IMR-90 (cell line): ENCODE data around the gene KRT28. TPM values are rescaled to one million over a fixed set of nuclear protein-coding genes. Genes with fewer than 3 reads are reported as not detected.

Experiments used
- ATAC-seq: fragments of 200-7000 bp; cut with Tn5 transposase; 2 replicates; pipeline ENCODE4 v1.9.1; 2020; ENCODE audit warnings: low read depth, mild to moderate bottlenecking, moderate library complexity
- BruUV-seq: library from RNA; stranded (reverse); fragments of 400-500 nt; replicated peaks from 2 replicates; lab custom pipeline; 2021; lab: Mats Ljungman, UMichigan
- CTCF ChIA-PET: fragments of 300-600 bp; formaldehyde crosslinking; extraction: SDS; loops from one replicate; lab custom pipeline; 2021; ENCODE audit warnings: antibody characterized with exemption; lab: Yijun Ruan, JAX
- POLR2A ChIA-PET: fragments of 300-600 bp; sonication (Branson Sonifier 250); formaldehyde crosslinking; loops from one replicate; lab custom pipeline; 2022; ENCODE audit warnings: antibody characterized with exemption; ENCODE audit not compliant: unreplicated experiment; lab: Charles Lee
- DNase-seq: peaks from one replicate; pipeline ENCODE4 v3.0.0; 2013
- H2AFZ ChIP-seq: replicated peaks from 2 replicates; pipeline ENCODE3; 2013; ENCODE audit warnings: low read length, mild to moderate bottlenecking; ENCODE audit not compliant: poor library complexity
- H2AK5ac ChIP-seq: 2 replicates; pipeline ENCODE4 v1.6.1; 2013; ENCODE audit warnings: low read depth, low read length, inconsistent platforms
- H2AK9ac ChIP-seq: replicated peaks from 2 replicates; pipeline ENCODE3; 2013; ENCODE audit warnings: mild to moderate bottlenecking, low read depth, low read length, moderate library complexity; ENCODE audit not compliant: poor library complexity
- H2BK120ac ChIP-seq: 2 replicates; pipeline ENCODE4 v1.6.1; 2013; ENCODE audit warnings: low read depth, low read length, inconsistent platforms
- H2BK15ac ChIP-seq: 3 replicates; pipeline ENCODE4 v1.6.1; 2013; ENCODE audit warnings: low read depth, low read length, inconsistent platforms
- H2BK20ac ChIP-seq: 2 replicates; pipeline ENCODE4 v1.6.1; 2013; ENCODE audit warnings: low read depth, mild to moderate bottlenecking, inconsistent platforms, low read length, moderate library complexity
- H2BK5ac ChIP-seq: 2 replicates; pipeline ENCODE4 v1.6.1; 2013; ENCODE audit warnings: mild to moderate bottlenecking, low read depth, low read length, inconsistent platforms; ENCODE audit not compliant: poor library complexity, severe bottlenecking
- H3K14ac ChIP-seq: replicated peaks from 2 replicates; pipeline ENCODE4 v1.6.1; 2013; ENCODE audit warnings: low read depth, low read length, inconsistent platforms
- H3K18ac ChIP-seq: 2 replicates; pipeline ENCODE4 v1.6.1; 2013; ENCODE audit warnings: low read depth, low read length, control low read depth
- H3K23ac ChIP-seq: 2 replicates; pipeline ENCODE4 v1.6.1; 2013; ENCODE audit warnings: low read depth, low read length, inconsistent platforms
- H3K27ac ChIP-seq: 2 replicates; pipeline ENCODE4 v1.5.1; 2013; ENCODE audit warnings: mild to moderate bottlenecking, control low read depth, low read length; ENCODE audit not compliant: insufficient read depth
- H3K27me3 ChIP-seq: 2 replicates; pipeline ENCODE4 v1.6.1; 2013; ENCODE audit warnings: low read length; ENCODE audit not compliant: control insufficient read depth, insufficient read depth
- H3K36me3 ChIP-seq: 2 replicates; pipeline ENCODE4 v1.6.1; 2013; ENCODE audit warnings: low read length, mixed read lengths; ENCODE audit not compliant: control insufficient read depth, insufficient read depth
- H3K4ac ChIP-seq: 2 replicates; pipeline ENCODE4 v1.6.1; 2013; ENCODE audit warnings: low read depth, low read length, inconsistent platforms
- H3K4me1 ChIP-seq: 2 replicates; pipeline ENCODE4 v1.6.1; 2013; ENCODE audit warnings: low read length, mixed read lengths; ENCODE audit not compliant: control insufficient read depth, insufficient read depth
- H3K4me2 ChIP-seq: 2 replicates; pipeline ENCODE4 v1.6.1; 2013; ENCODE audit warnings: low read depth, mild to moderate bottlenecking, control low read depth, low read length, moderate library complexity
- H3K4me3 ChIP-seq: 2 replicates; pipeline ENCODE4 v1.5.1; 2013; ENCODE audit warnings: low read depth, mild to moderate bottlenecking, control low read depth, low read length, moderate library complexity; ENCODE audit not compliant: insufficient read depth
- H3K56ac ChIP-seq: 2 replicates; pipeline ENCODE4 v1.6.1; 2013; ENCODE audit warnings: low read length, inconsistent platforms; ENCODE audit not compliant: insufficient read depth; ENCODE audit errors: extremely low read depth
- H3K79me1 ChIP-seq, 2 experiments: 2 replicates each; pipeline ENCODE4 v1.6.1; 2013; ENCODE audit warnings: low read length in 2 of 2, inconsistent platforms in 1 of 2, low read depth in 1 of 2
- H3K9ac ChIP-seq: 2 replicates; pipeline ENCODE4 v1.6.1; 2013; ENCODE audit warnings: low read depth, low read length, control low read depth
- H3K9me1 ChIP-seq: 2 replicates; pipeline ENCODE4 v1.6.1; 2013; ENCODE audit warnings: low read length, inconsistent platforms; ENCODE audit not compliant: insufficient read depth
- H3K9me3 ChIP-seq: 2 replicates; pipeline ENCODE4 v1.6.1; 2013; ENCODE audit warnings: low read length; ENCODE audit not compliant: control insufficient read depth, insufficient read depth
- H4K20me1 ChIP-seq: 2 replicates; pipeline ENCODE4 v1.6.1; 2013; ENCODE audit warnings: low read length, inconsistent platforms; ENCODE audit not compliant: insufficient read depth
- H4K5ac ChIP-seq: 2 replicates; pipeline ENCODE4 v1.6.1; 2013; ENCODE audit warnings: mild to moderate bottlenecking, low read depth, low read length, control low read depth
- H4K8ac ChIP-seq, 2 experiments: 2 replicates each; pipeline ENCODE4 v1.6.1; 2013; ENCODE audit warnings: low read depth in 2 of 2, low read length in 2 of 2, control low read depth in 1 of 2, inconsistent platforms in 1 of 2
- H4K91ac ChIP-seq: 2 replicates; pipeline ENCODE4 v1.6.1; 2013; ENCODE audit warnings: low read depth, low read length, inconsistent platforms; ENCODE audit not compliant: insufficient read depth
- BHLHE40 ChIP-seq: fragments of 150-350 bp; IDR thresholded peaks from 2 replicates; pipeline ENCODE4 v1.6.1; 2016; ENCODE audit warnings: mild to moderate bottlenecking, low read depth, low read length
- CEBPB ChIP-seq: IDR thresholded peaks from 2 replicates; pipeline ENCODE4 v1.6.1; 2012; ENCODE audit warnings: low read depth, low read length, improper control_type of control experiment
- ELK1 ChIP-seq: fragments of 150-350 bp; IDR thresholded peaks from 2 replicates; pipeline ENCODE4 v1.6.1; 2016; ENCODE audit warnings: low read depth, mild to moderate bottlenecking, low read length, moderate library complexity, borderline replicate concordance
- FOS ChIP-seq: fragments of 150-350 bp; IDR thresholded peaks from 2 replicates; pipeline ENCODE4 v1.6.1; 2016; ENCODE audit warnings: low read depth, low read length
- MAFK ChIP-seq: IDR thresholded peaks from 2 replicates; pipeline ENCODE4 v1.6.1; 2012; ENCODE audit warnings: low read depth, low read length, improper control_type of control experiment
- MAZ ChIP-seq: IDR thresholded peaks from 2 replicates; pipeline ENCODE4 v1.6.1; 2012; ENCODE audit warnings: low read depth, mild to moderate bottlenecking, low read length, improper control_type of control experiment, moderate library complexity, borderline replicate concordance
- NFE2L2 ChIP-seq: fragments of 150-350 bp; IDR thresholded peaks from 2 replicates; pipeline ENCODE4 v1.6.1; 2016; ENCODE audit warnings: low read depth, mild to moderate bottlenecking, low read length
- POLR2A ChIP-seq: IDR thresholded peaks from 2 replicates; pipeline ENCODE4 v1.6.1; 2012; ENCODE audit warnings: mild to moderate bottlenecking, low read depth, low read length
- RAD21 ChIP-seq: IDR thresholded peaks from 2 replicates; pipeline ENCODE4 v1.6.1; 2012; ENCODE audit warnings: low read length, improper control_type of control experiment
- RCOR1 ChIP-seq: IDR thresholded peaks from 2 replicates; pipeline ENCODE4 v1.6.1; 2012; ENCODE audit warnings: mild to moderate bottlenecking, low read length, improper control_type of control experiment; ENCODE audit not compliant: insufficient replicate concordance
- RFX5 ChIP-seq: IDR thresholded peaks from 2 replicates; pipeline ENCODE4 v1.8.0; 2012; ENCODE audit warnings: low read depth, mild to moderate bottlenecking, low read length, moderate library complexity
- SMC3 ChIP-seq: fragments of 150-350 bp; IDR thresholded peaks from 2 replicates; pipeline ENCODE4 v1.6.1; 2016; ENCODE audit warnings: low read depth, mild to moderate bottlenecking, antibody characterized with exemption, low read length, moderate library complexity
- WGBS, 2 experiments: methylation state at CpG; one replicate each; pipeline versions ENCODE4 v1.1.5 to v1.1.7; 2013; ENCODE audit warnings: missing lambda C conversion rate in 2 of 2; ENCODE audit not compliant: insufficient read length in 1 of 2; ENCODE audit errors: extremely low coverage in 2 of 2; 5-methylcytosine and 5-hydroxymethylcytosine counted together
- dilution Hi-C: fragments of 300-500 bp; cut with HindIII; formaldehyde crosslinking; loops from one replicate; pipeline ENCODE4 v1.14.3; 2018; ENCODE audit warnings: low sequenced_read_pairs; ENCODE audit not compliant: unreplicated experiment
- in situ Hi-C: fragments of 300-500 bp; cut with MboI; formaldehyde crosslinking; loops from 3 replicates; pipeline ENCODE4 v1.14.3; 2019; ENCODE audit warnings: low sequenced_read_pairs, inconsistent platforms, mixed read lengths
- intact Hi-C: fragments of 100-400 bp; cut with micrococcal nuclease; formaldehyde crosslinking; loops from 2 replicates; pipeline ENCODE4 v1.10.0; 2022
- polyA plus RNA-seq, 3 experiments: library from polyadenylated mRNA; depleted of rRNA; stranded (reverse); fragments of >200 nt; gene quantifications; 2 replicates each; pipeline ENCODE4 v1.2.3, GENCODE V29; 2012; ENCODE audit warnings: low replicate concordance in 1 of 3
- total RNA-seq: library from RNA; depleted of rRNA; stranded (reverse); fragments of >200 nt; gene quantifications from 2 replicates; pipeline ENCODE4 v1.2.3, GENCODE V29; 2012
- TF ChIP-seq, protein P1 (sequence below): conservative IDR thresholded peaks from 2 replicates; pipeline ENCODE4 v1.5.1; 2012; ENCODE audit warnings: mild to moderate bottlenecking, low read depth, low read length, improper control_type of control experiment
- TF ChIP-seq, protein P2 (sequence below): fragments of 150-350 bp; IDR thresholded peaks from 2 replicates; pipeline ENCODE4 v1.6.1; 2017; ENCODE audit warnings: mild to moderate bottlenecking, antibody characterized with exemption, low read length, low read depth

The KRT28 gene
- total and polyA plus RNA-seq, 2 of the 4 experiments (the other 2 are of a cell fraction) = not detected

GRCh38 chr17:40796846-40797245 is 2.9 kb downstream of the KRT28 start:
- no peak overlapping the region for H3K14ac ChIP-seq
- no peak overlapping the region for H2AK5ac ChIP-seq
- DNase-seq = no peak
- H3K18ac ChIP-seq = no peak overlapping the region
- no peak overlapping the region for H2BK20ac ChIP-seq
- dilution Hi-C loops (no loop called here), intact Hi-C loops (loop anchor here (10.0 kb wide), 1 partner anchor 432 kb away; the partner anchor contains the start of gene GJD3), in situ Hi-C loops (loop anchor here (25.0 kb wide), 1 partner anchor 435 kb away; the partner anchor contains the start of gene GJD3)
- H3K23ac ChIP-seq = no peak overlapping the region
- 75% methylated on average over 22 of the region's 27 CpGs; no CpG with 5 or more reads in 1 of the 2 experiments for WGBS, 2 experiments
- no peaks in the 10 kb centered on the region for H3K36me3 ChIP-seq
- H3K9me3 ChIP-seq = no peaks in the 10 kb centered on the region
- H3K79me1 ChIP-seq = no peaks in the 10 kb centered on the region
- no peak overlapping the region for H4K5ac ChIP-seq
- no peak overlapping the region for H3K56ac ChIP-seq
- no peak overlapping the region for H2BK120ac ChIP-seq
- no TSS peak for BruUV-seq
- H2AFZ ChIP-seq = no peak overlapping the region
- no peak overlapping the region for H3K4ac ChIP-seq
- H3K9ac ChIP-seq = no peak overlapping the region
- CTCF ChIA-PET = no interaction called here
- no peak overlapping the region for H4K91ac ChIP-seq
- H3K27me3 ChIP-seq = peaks cover 53% of the 10 kb centered on the region
- TF ChIP-seq POLR2A (no peak), BHLHE40 (no peak), RAD21 (no peak), ELK1 (no peak), RFX5 (no peak), SMC3 (no peak), MAFK (no peak), FOS (no peak), MAZ (no peak), RCOR1 (no peak), CEBPB (no peak), NFE2L2 (no peak)
- TF ChIP-seq, protein P1, sequence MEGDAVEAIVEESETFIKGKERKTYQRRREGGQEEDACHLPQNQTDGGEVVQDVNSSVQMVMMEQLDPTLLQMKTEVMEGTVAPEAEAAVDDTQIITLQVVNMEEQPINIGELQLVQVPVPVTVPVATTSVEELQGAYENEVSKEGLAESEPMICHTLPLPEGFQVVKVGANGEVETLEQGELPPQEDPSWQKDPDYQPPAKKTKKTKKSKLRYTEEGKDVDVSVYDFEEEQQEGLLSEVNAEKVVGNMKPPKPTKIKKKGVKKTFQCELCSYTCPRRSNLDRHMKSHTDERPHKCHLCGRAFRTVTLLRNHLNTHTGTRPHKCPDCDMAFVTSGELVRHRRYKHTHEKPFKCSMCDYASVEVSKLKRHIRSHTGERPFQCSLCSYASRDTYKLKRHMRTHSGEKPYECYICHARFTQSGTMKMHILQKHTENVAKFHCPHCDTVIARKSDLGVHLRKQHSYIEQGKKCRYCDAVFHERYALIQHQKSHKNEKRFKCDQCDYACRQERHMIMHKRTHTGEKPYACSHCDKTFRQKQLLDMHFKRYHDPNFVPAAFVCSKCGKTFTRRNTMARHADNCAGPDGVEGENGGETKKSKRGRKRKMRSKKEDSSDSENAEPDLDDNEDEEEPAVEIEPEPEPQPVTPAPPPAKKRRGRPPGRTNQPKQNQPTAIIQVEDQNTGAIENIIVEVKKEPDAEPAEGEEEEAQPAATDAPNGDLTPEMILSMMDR = no peak
- TF ChIP-seq, protein P2, sequence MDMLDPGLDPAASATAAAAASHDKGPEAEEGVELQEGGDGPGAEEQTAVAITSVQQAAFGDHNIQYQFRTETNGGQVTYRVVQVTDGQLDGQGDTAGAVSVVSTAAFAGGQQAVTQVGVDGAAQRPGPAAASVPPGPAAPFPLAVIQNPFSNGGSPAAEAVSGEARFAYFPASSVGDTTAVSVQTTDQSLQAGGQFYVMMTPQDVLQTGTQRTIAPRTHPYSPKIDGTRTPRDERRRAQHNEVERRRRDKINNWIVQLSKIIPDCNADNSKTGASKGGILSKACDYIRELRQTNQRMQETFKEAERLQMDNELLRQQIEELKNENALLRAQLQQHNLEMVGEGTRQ = no peak
- no peak overlapping the region for H3K27ac ChIP-seq
- no peaks in the 10 kb centered on the region for H3K4me1 ChIP-seq
- no peak overlapping the region for H3K4me2 ChIP-seq
- H2BK5ac ChIP-seq = no peak overlapping the region
- no peak overlapping the region for H2AK9ac ChIP-seq
- no peaks in the 10 kb centered on the region for H4K20me1 ChIP-seq
- H2BK15ac ChIP-seq = no peak overlapping the region
- ATAC-seq = no peak
- no peak overlapping the region for H3K4me3 ChIP-seq
- no peak overlapping the region for H4K8ac ChIP-seq
- POLR2A ChIA-PET = no interaction called here
- H3K9me1 ChIP-seq = no peaks in the 10 kb centered on the region
